NAMALWA (cell line): ENCODE results near the gene SPC25.
"Not testable (repeated sequence)": the region's sequence is repeated elsewhere in the genome, so short reads cannot be mapped to it uniquely, and the experiment has no call there.

Source experiments
- DNase-seq: peaks from one replicate; pipeline ENCODE4 v3.0.0-alpha.2; 2015; ENCODE audit warnings: low spot score

SPC25 gene

DNA sequence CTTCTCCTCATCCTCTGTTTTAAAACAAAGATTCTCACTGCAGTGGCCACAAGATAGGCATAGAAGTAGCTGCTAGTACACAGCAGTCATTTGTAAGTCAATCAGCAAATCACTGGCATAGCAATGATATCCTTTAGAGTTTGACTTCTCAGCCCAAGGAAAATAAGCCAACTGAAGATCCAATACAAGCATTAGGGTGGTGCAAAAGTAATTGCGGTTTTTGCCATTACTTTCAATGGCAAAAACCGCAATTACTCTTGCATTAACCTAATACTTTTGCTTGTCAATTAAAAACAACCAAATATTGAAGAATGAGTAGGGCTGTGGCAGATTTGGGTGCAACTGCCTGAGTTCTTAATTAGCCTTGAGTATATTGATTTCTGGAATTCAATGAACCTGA lies 13.7 kb upstream of the SPC25 start:
- no peak for DNase-seq

DNA sequence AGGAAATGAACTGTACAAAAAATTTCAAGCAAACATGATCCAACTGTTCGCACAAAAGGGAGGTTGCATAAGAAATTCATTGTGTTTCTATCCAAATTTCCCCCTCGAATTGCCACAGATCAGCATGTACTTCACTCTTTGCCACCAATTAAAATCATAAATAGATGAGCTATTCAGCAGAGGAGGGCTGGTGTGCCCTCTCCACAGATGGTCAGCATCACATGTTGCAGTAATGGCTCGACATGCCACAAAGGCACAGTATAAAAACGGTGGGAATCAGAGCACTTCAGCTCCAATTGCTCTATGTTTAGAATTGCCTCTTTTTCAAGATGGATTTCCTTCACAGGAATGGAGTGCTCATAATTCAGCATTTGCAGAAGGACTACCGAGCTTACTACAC lies 10.8 kb upstream of the SPC25 start, which contains the start of gene G6PC2:
Gene G6PC2 (plus strand): TSS at position 289 of the 400 bp plus-strand sequence. CDS start 41 bp downstream, at position 330.
- no peak for DNase-seq

DNA sequence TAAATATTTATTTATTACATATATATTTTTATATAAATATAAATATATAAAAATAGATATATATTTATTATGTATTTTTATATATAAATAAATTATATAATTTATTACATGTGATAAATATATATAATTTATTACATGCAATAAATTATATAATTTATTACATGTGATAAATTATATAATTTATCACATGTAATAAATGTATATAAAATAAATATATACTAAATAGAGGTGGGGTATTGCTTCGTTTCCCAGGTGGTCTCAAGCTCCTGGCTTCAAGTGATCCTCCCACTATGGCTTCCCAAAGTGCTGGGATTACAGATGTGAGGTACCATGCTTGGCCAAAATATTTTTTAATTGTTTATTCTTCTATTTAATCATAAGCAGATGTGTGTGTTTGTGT lies 7.2 kb upstream of the SPC25 start:
- no peak for DNase-seq

DNA sequence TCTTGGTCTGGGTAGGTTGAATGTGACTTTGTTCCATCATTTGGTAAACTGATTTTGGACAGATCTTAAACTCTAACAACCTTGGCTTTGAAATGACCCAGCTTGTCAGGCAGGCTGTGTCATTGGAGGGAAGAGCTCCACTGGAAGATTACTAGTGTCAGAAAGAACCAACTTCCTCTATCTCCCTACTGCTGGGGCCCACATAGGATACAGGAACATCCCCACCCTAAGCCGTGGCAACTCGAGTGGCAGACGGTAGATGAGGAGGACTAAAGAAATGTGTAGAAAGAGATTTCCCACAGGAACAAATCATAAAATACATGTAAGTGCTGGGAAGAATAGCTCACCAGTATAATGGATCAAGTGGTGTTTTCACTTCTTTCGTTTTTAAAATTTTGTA lies 6.6 kb upstream of the SPC25 start:
- no peak for DNase-seq

DNA sequence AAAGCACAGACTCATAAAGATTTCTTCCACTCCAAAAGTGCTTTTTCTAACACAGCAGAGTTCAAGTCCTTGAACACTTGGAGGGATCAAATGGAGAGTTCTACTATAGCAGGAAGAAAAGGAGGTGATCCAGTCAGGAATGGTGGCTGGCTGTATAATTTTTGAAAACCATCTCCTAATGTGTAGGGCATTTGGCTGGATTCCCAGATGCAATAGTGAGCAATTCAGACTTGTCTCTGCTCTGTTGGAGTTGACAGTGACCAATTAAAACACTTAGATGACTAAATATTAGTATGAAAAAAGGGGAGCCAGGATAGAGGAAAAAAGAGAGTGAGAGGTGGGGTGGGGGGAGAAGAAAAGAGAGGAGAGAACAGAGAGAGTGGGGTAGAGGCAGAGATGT lies 5.5 kb upstream of the SPC25 start:
- no peak for DNase-seq

- no peak for DNase-seq
Observed at GRCh38 chr2:168894720-168895119, 4.5 kb upstream of the SPC25 start.

DNA sequence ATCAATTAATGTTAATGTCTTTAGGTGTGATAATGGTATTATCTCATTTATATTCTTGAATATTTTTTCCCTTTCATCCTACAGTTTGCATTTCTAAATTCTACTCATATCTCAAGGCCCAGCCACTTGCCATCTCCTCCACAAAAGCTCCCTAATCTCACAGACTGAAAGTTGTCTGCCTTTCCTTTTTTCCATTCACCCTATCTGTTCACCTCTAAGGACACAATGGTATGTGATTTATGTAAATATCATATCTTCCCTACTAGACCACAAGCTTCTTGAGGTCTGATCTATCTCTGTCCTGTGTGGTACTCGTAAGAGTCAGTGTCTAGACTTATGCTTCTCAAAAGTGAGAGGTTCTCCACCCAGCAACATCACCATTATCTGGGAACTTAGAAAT lies 3.9 kb upstream of the SPC25 start:
- no peak for DNase-seq

DNA sequence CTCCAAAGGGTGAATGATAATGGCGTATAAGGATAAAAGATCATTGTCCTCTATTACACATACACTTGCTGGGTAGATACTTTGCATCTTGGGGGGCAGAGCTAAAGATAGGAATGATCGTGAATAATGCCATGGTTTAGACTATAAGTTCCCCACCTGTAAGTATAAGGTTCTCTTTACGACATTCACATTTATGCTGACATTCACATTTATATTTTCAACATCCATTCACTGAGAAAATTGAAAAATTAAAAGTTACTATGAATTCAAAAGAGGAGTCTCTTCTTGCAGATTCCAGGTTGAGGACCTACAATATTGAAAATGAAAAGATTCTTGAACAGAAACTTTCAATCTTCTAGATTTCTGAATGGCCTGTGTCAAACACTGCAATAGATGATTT lies 2.1 kb upstream of the SPC25 start:
- no peak for DNase-seq

DNA sequence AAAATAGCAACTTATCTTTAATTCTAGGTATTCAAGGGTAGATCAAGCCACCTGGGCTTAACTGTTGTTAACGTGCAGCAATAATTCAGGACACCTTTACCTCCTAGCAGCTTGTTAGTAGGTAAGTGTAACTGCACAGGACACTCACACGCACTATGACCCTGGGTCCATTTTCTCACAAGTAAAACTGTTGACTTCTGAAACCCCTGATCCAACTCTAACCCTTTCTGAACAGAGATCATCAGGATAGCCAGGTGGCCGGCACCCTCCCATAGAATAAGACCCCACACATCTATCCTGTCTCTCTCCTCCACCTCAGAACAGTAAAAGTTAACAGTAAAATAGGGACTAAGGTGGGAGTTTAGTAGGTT lies 610 bp downstream of the SPC25 start:
- DNase-seq: peak; percentile 20

- DNase-seq: no peak
Observed at GRCh38 chr2:168884975-168885374, 5.3 kb downstream of the SPC25 start.

DNA sequence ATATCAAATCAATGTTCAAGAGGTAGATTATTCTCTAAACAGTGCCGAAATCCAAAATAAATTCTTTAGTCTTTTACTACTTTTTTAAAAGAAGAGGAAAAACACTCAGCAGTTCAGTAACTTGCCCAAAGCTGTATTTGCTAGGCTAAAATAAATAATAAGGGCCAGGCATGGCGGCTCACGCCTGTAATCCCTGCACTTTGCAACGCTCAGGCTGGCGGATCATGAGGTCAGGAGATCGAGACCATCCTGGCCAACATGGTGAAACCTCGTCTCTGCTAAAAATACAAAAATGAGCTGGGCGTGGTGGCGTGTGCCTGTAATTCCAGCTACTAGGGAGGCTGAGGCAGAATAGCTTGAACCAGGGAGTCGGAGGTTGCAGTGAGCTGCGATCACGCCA lies 8.1 kb downstream of the SPC25 start:
- DNase-seq: not testable (repeated sequence)

GRCh38 chr2:168874368-168875054 lies 15.7 kb downstream of the SPC25 start:
- no peak for DNase-seq

DNA sequence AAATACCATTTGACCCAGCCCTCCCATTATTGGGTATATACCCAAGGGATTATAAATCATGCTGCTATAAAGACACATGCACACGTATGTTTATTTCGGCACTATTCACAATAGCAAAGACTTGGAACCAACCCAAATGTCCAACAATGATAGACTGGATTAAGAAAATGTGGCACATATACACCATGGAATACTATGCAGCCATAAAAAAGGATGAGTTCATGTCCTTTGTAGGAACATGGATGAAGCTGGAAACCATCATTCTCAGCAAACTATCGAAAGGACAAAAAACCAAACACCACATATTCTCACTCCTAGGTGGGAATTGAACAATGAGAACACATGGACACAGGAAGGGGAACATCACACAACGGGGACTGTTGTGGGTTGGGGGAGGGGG lies 19.4 kb downstream of the SPC25 start:
- not testable (repeated sequence) for DNase-seq

- not testable (repeated sequence) for DNase-seq
Observed at GRCh38 chr2:168870369-168870768, 19.9 kb downstream of the SPC25 start.

- not testable (repeated sequence) for DNase-seq
Observed at GRCh38 chr2:168867164-168867563, 23.1 kb downstream of the SPC25 start.

DNA sequence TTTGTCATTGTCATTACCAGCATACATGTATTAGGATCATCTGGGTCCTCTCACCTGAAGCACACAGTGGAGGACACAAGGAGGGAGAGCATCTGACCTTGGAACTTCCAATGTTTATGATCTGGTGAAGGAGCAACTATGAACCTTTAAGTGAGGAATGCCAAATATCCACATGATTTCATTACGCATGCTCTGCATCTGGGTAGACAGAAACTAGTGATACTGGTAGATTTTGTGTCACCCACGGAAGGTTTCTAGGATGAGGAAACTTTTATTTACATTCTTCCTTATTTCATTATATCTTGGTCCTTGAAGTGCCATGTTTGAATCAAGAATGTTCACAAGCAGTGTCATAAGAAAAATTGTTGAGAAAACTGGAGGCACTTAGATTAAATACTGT lies 32.1 kb downstream of the SPC25 start:
- DNase-seq: no peak

DNA sequence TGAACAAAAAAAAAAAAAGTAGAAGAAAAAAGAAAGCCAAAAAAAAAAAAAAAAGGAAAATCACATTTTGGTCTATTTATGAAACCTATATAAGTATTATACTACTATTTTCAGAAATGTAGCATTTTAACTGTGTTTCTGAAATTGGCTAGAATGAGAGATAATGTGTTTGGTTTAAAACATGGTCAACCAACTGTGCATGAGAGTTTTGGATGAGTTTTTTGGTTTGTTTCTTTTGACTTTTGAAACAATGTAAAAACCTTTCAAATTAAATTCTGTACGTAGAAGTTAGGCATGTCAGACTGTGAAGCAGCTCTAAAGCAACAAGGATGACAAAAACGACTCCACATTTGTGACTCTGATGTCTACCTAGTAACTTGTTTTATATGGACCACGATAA lies 34.6 kb downstream of the SPC25 start:
- DNase-seq: no peak

- no peak for DNase-seq
Observed at GRCh38 chr2:168854651-168855050, 35.6 kb downstream of the SPC25 start.

- DNase-seq: no peak
Observed at GRCh38 chr2:168853471-168853870, 36.8 kb downstream of the SPC25 start.

GRCh38 chr2:168852481-168852880 lies 37.7 kb downstream of the SPC25 start:
- DNase-seq: no peak

GRCh38 chr2:168851674-168852320 lies 38.4 kb downstream of the SPC25 start:
- DNase-seq: no peak

DNA sequence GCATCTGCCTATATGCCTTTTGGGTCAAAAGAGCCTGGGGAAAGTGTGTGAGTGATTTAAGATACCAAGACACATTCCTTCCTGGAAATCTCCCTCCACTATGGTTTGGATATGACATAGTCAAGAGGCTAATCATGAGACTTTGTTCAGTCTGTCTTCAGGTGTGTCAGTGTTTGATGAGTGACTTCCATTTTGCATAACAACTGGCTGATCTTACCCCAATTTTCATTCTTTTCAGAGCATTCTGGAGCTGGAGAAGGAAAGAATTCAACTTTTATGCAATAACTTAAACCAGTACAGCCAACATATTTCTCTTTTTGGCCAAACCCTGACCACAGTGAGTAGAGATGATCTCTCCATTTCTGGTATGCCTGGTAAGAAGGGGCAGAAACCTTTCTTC lies 39.4 kb downstream of the SPC25 start:
- DNase-seq: no peak

GRCh38 chr2:168849610-168850009 lies 40.6 kb downstream of the SPC25 start:
- DNase-seq: peak; percentile 20

DNA sequence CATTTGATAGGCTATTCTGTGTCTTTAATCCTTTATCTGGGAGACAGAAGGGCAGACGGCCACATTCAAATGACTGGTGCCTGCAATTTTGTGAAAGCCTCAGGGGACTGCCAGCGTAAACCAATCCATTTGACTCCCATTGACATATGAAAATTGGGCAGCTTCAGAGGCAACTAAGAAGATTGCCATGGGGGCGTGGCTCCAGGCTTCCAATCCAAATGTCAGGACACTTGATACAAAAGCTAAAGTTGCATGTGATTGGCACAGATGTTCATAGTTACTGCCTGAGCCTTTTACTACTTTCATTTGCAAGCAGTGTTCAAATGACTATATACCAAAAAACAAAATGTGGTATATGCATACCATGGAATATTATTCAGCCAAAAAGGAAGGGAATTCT lies 42.0 kb downstream of the SPC25 start:
- DNase-seq: no peak
